ENCODE results near the gene AKR1D1. TPM values are rescaled to one million over a fixed set of nuclear protein-coding genes. Genes with fewer than 3 reads are reported as not detected.

The AKR1D1 gene
- total and polyA plus RNA-seq, 2 donors (not counting 1 experiment from before 2014, with no cell fraction given) = not detected

GRCh38 chr7:138065827-138066226 is 10.4 kb upstream of the AKR1D1 start:
- TF ChIP-seq EZH2 (IDR thresholded peaks at IDR 0.05; ENCODE audit: borderline replicate concordance, insufficient read depth, low read depth, low read length, poor library complexity, severe bottlenecking) (no peak), CTCF (IDR thresholded peaks at IDR 0.05) (no peak)
- Histone ChIP-seq H3K36me3 (replicated peaks in 1 of 2; ENCODE audit: control extremely low read depth in 1 of 2, control insufficient read depth in 1 of 2, extremely low read depth in 1 of 2, insufficient read depth in 2 of 2, low read length in 1 of 2) (no peaks in the 10 kb centered on the region), H3K27me3 (replicated peaks in 1 of 4; ENCODE audit: control extremely low read depth in 1 of 4, control insufficient read depth in 3 of 4, insufficient read depth in 4 of 4, low read length in 3 of 4) (no peaks in the 10 kb centered on the region), H3K27ac (ENCODE audit: low read length in 2 of 2) (no peak overlapping the region), H2AFZ (ENCODE audit: insufficient read depth, low read depth, low read length, poor library complexity, severe bottlenecking) (no peak overlapping the region), H3K4me3 (ENCODE audit: control extremely low read depth in 1 of 5, extremely low read depth in 1 of 5, insufficient read depth in 1 of 5, low read depth in 2 of 5, low read length in 4 of 5) (no peak overlapping the region), H4K20me1 (ENCODE audit: control insufficient read depth, insufficient read depth, low read length, poor library complexity, severe bottlenecking) (no peaks in the 10 kb centered on the region), H3K79me2 (ENCODE audit: control insufficient read depth, insufficient read depth, low read length) (no peaks in the 10 kb centered on the region), H3K4me2 (replicated peaks; ENCODE audit: low read depth, low read length, poor library complexity, severe bottlenecking) (no peak overlapping the region), H3K9me3 (ENCODE audit: control extremely low read depth in 1 of 3, control insufficient read depth in 2 of 3, insufficient read depth in 1 of 3, low read length in 2 of 3) (no peaks in the 10 kb centered on the region), H3K4me1 (ENCODE audit: control insufficient read depth in 2 of 2, insufficient read depth in 2 of 2, low read length in 2 of 2) (no peaks in the 10 kb centered on the region), H3K9ac (ENCODE audit: low read length) (no peak overlapping the region)
- Mint-ChIP-seq H3K27me3 (no peaks in the 10 kb centered on the region), H3K27ac (no peak overlapping the region), H3K4me1 (peaks cover 4% of the 10 kb centered on the region), H3K4me3 (no peak overlapping the region), H3K9me3 (ENCODE audit: insufficient read depth) (no peaks in the 10 kb centered on the region)
- CTCF ChIA-PET = no interaction called here
- no peak for ATAC-seq (ENCODE audit: low read depth)
- intact Hi-C loops (cut with micrococcal nuclease) = no loop called here
- POLR2A ChIA-PET = no interaction called here
- no peak for DNase-seq
- no CpG with 5 or more reads among the region's 1 CpG for WGBS (ENCODE audit: insufficient coverage)

GRCh38 chr7:138066954-138067394 is 9.3 kb upstream of the AKR1D1 start:
- no peak for TF ChIP-seq CTCF (IDR thresholded peaks at IDR 0.05)
- TF ChIP-seq EZH2 (IDR thresholded peaks at IDR 0.05; ENCODE audit: borderline replicate concordance, insufficient read depth, low read depth, low read length, poor library complexity, severe bottlenecking) = no peak
- H3K4me3 ChIP-seq (ENCODE audit: control extremely low read depth in 1 of 5, extremely low read depth in 1 of 5, insufficient read depth in 1 of 5, low read depth in 2 of 5, low read length in 4 of 5) = no peak overlapping the region
- ATAC-seq (ENCODE audit: low read depth) = no peak
- Mint-ChIP-seq H3K4me1 (peaks cover 7% of the 10 kb centered on the region), H3K9me3 (ENCODE audit: insufficient read depth) (no peaks in the 10 kb centered on the region), H3K27me3 (no peaks in the 10 kb centered on the region), H3K4me3 (no peak overlapping the region), H3K27ac (no peak overlapping the region)
- intact Hi-C loops (cut with micrococcal nuclease) = no loop called here
- WGBS (ENCODE audit: insufficient coverage) = no CpG with 5 or more reads among the region's 1 CpG
- ChIA-PET CTCF (no interaction called here), POLR2A (no interaction called here)
- no peak overlapping the region for H3K4me2 ChIP-seq (replicated peaks; ENCODE audit: low read depth, low read length, poor library complexity, severe bottlenecking)
- no peak overlapping the region for H3K9ac ChIP-seq (ENCODE audit: low read length)
- no peaks in the 10 kb centered on the region for H3K9me3 ChIP-seq (ENCODE audit: control extremely low read depth in 1 of 3, control insufficient read depth in 2 of 3, insufficient read depth in 1 of 3, low read length in 2 of 3)
- H2AFZ ChIP-seq (ENCODE audit: insufficient read depth, low read depth, low read length, poor library complexity, severe bottlenecking) = no peak overlapping the region
- H3K36me3 ChIP-seq (replicated peaks in 1 of 2; ENCODE audit: control extremely low read depth in 1 of 2, control insufficient read depth in 1 of 2, extremely low read depth in 1 of 2, insufficient read depth in 2 of 2, low read length in 1 of 2) = no peaks in the 10 kb centered on the region
- no peak for DNase-seq
- no peaks in the 10 kb centered on the region for H3K27me3 ChIP-seq (replicated peaks in 1 of 4; ENCODE audit: control extremely low read depth in 1 of 4, control insufficient read depth in 3 of 4, insufficient read depth in 4 of 4, low read length in 3 of 4)
- no peaks in the 10 kb centered on the region for H4K20me1 ChIP-seq (ENCODE audit: control insufficient read depth, insufficient read depth, low read length, poor library complexity, severe bottlenecking)
- H3K4me1 ChIP-seq (ENCODE audit: control insufficient read depth in 2 of 2, insufficient read depth in 2 of 2, low read length in 2 of 2) = no peaks in the 10 kb centered on the region
- H3K27ac ChIP-seq (ENCODE audit: low read length in 2 of 2) = no peak overlapping the region
- no peaks in the 10 kb centered on the region for H3K79me2 ChIP-seq (ENCODE audit: control insufficient read depth, insufficient read depth, low read length)

Measured in B cell (primary cell).